HG03280 (cell line): ENCODE results near the gene UBE2D3.
"Not testable (repeated sequence)": the region's sequence is repeated elsewhere in the genome, so short reads cannot be mapped to it uniquely, and the experiment has no call there.

Experiments
- ATAC-seq: cut with Tn5 transposase; IDR thresholded peaks from one replicate; pipeline ENCODE4 v1.9.1; 2021; ENCODE audit warnings: mild to moderate bottlenecking, moderate library complexity; ENCODE audit not compliant: unreplicated experiment

UBE2D3 gene

DNA sequence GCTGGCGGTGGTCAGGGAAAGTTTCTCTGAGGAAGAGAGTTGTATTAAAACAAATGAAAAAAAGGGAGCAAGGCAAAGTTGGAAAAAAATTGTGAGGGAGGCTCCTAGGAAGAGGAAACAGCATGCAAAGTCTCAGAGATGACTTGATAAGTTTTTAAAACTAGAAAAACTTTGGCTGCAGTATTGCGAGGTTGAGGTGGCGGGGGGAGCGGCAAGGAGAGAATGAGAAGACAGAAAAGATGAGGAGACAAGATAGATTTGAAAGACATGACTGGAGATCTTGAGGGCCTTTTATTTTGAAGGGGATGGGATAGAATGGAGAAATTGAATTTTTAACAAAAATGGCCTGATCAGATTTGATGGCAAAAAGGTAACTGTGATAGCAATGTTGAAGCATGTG lies 4.8 kb upstream of the UBE2D3 start:
- no peak for ATAC-seq

GRCh38 chr4:102829803-102830202 lies 2.5 kb upstream of the UBE2D3 start:
- no peak for ATAC-seq

DNA sequence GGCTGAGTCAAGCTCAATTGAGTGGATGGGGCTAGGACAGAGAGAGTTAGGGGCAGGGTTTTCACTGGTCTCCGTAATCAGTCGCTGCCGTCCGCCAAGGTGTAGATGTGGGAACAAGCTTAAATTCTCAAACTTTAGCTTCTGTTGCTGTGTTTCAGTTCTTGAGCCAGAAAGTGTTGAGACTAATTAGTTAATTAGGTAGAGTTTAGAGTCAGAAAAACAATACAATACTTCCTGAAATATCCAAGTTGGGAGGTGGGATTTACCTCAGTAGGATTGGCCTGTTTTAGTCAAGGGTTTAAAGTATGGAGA lies 1.1 kb upstream of the UBE2D3 start:
- ATAC-seq = no peak

GRCh38 chr4:102827674-102828496 lies 534 bp upstream of the UBE2D3 start:
- peak; percentile 80 for ATAC-seq

DNA sequence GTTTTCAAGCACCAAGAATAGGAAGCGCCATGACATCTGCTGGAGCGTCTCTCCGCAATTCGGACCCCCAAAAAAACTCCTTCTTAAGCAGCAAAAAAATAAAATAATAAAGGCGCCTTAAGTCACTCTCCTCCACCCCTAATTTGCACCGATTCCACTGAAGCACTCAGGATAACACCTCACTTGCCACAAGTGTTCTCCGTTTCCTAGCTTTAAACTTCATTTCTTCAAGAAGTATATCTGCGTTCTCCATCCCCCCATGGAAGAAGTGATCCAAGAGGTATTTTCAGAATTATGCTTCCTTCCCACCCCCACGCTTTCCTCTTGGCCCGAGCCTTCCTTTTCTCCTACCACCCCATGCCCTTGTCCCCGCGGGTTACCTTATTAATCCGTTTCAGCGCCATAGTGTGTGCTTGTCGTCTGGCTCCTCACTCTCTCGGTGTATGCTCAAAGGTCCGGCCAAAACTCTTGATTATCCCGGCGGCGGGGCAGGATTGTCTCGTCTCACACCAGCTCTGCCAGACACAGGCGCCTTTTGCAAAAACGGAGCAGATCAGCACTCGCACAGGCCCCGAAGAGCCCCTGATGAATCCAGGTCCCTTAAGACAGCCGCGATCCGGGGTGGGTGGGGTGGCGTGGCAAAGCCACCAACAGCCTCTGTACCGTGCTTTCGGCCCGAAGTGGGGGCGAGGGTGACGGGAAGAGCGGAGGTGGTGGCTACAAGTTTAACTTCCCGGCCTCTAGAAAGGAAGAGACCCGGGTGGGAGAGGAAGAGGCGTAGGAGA lies 1.1 kb downstream of the UBE2D3 start:
- ATAC-seq = no peak

DNA sequence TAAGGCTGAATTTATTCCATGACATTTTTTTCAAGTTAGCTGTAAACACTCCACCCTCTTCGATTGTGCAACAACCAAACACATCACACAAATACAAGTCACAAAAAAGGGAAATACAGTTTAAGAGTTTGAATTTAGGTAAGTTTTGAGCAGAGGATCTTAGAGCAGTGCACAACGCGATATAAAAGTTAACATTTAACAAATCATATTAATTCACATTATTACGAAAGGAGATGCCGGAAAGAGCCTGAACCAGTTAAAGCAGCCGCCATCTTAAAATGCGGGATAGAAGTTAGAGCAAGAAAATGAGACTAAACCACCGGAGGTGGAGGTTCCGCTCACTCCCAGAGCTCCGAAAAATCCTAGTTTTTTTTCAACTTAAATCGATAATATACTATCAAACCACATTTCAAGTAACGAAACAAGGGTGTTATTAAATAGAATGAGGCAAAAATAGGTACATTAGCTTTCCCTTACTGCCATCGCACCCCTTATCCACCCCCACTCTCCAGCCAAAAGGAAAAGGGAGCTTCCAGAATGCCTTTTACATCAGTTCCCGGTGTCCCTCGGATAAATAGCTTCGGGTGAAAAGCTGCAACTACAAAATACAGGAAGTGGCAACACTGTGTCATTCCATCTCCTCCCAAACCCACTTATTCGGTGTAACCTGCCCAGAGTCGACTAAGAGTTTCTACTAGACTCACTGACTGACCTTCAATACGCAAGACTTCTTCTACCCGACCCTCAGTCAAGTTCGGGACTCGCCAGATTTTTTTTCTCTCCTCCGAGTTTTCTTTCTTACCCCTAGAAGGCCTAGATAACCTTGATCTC lies 1.9 kb downstream of the UBE2D3 start:
- no peak for ATAC-seq

DNA sequence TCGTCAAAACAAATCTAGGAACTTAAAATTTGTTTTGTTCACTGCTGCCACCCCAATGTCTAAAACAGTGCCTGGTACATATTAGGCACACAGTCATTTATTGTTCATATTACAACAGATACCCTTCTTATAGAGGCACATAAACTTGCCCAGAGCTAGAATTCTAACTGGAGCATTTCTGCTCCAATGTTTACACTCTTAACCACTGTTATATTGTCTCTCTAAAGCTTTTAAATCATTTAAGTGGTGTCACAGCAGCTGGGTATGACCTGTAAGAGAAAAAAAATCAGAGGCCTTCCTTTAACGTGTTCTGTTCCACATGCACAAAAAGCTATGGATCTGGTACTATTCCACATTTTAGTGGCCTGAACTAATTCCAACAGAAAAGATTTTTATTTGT lies 3.0 kb downstream of the UBE2D3 start:
- ATAC-seq = no peak

GRCh38 chr4:102823897-102824296 lies 3.5 kb downstream of the UBE2D3 start:
- ATAC-seq = no peak

GRCh38 chr4:102823464-102823863 lies 3.9 kb downstream of the UBE2D3 start:
- no peak for ATAC-seq

GRCh38 chr4:102819588-102820365 lies 7.6 kb downstream of the UBE2D3 start:
- ATAC-seq = no peak

DNA sequence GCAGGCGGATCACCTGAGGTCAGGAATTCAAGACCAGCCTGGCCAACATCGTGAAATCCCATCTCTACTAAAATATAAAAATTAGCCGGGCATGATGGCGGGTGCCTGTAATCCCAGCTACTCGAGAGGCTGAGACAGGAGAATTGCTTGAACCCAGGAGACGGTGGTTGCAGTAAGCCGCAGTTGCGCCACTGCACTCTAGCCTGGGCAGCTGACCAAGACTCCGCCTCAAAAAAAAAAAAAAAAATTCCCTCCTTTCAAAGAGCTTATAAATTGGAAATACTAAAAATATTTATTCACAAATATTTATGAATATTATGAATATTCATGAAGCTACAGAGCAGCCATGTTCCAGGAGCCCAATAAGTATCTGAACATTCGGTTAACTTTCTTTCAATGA lies 8.3 kb downstream of the UBE2D3 start:
- ATAC-seq = not testable (repeated sequence)

- ATAC-seq = no peak
Measured at GRCh38 chr4:102817613-102818268, 9.6 kb downstream of the UBE2D3 start.

DNA sequence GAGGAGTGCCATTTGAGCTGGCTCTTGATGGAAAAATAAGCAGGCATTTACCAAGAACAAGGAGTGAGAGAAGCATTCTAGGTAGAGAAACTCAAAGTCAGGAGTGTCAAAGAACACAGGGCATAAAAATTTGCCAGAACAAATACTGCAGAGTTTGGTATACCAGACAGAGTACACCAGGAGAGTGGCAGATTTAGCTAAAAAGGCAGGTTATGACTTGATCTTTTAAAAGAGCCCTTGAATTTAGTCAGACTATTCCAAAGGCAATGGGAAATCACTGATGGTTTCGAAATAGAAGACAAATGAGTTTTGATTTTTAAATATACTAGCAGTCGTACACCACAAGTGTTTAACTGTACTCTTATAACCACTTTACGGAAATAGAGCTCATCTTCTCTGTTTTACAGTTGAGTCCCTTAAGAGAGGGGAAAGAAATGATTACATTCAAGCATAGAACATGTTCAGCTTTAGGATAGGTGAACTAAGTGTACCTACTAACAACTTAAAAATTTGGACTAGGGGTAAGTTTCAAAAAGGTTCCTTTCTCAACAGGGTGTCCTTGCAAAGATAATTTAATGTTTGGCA lies 10.2 kb downstream of the UBE2D3 start:
- ATAC-seq = no peak

DNA sequence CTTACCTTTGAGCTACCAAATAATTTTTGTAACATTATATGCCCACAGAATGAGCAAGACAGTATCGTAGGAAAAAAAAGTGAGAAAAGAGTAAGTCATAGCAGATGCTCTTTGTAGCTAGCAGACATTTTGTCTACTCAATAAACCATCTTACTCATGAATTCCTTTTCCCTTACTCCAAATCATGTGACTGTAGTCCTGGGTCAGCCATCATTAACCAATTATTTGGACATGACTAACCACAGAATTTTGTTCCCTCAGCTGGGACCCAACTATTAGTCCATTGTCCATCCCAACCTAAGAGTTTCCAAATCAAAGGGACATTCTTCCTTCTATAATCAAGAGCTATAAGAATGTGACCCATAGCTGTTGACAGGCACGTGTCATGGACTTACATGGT lies 11.4 kb downstream of the UBE2D3 start:
- no peak for ATAC-seq

DNA sequence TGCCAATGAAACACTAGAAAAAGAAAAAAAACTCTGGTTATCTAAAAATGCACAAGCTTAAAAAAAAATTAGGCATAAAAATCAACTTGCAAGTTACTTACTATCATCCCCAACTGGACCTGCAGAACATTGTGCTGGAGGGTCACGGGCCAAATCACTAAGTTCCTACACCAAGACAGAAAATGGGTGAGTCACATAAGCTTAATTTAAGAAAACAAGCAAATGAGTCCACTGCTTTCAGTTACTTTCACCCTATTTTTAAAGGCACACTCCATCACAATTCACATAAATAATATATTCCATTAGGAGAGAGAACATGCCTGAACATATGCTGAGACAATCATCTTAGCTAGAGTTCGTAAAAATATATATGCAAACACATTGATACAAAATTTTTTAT lies 17.7 kb downstream of the UBE2D3 start:
- ATAC-seq = no peak

- no peak for ATAC-seq
Measured at GRCh38 chr4:102809190-102809589, 18.2 kb downstream of the UBE2D3 start.

GRCh38 chr4:102808009-102808408 lies 19.3 kb downstream of the UBE2D3 start:
- ATAC-seq = no peak

DNA sequence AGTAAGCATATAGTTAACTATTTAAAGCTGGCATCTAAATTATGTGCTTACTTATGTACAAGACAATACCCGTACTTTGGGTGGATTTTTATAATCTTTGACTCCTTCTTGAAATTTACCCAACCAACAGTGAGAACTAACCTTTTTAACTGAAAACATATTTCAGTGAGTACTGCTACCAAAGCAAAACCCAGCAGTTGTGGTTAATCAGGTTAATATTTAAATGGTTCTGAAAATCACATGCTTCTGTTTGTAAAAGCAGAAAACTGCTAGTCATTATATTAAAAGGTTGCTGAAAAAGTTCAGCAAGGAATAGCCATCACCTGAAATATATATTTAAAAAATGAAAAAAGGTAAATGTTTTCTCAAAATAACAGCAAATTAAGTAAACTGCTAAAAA lies 20.0 kb downstream of the UBE2D3 start:
- no peak for ATAC-seq

- ATAC-seq = no peak
Measured at GRCh38 chr4:102799816-102800215, 27.5 kb downstream of the UBE2D3 start.

- no peak for ATAC-seq
Measured at GRCh38 chr4:102794999-102795398, 32.4 kb downstream of the UBE2D3 start.
